Measurements from ENCODE around the gene GNAT2.

The GNAT2 gene

DNA sequence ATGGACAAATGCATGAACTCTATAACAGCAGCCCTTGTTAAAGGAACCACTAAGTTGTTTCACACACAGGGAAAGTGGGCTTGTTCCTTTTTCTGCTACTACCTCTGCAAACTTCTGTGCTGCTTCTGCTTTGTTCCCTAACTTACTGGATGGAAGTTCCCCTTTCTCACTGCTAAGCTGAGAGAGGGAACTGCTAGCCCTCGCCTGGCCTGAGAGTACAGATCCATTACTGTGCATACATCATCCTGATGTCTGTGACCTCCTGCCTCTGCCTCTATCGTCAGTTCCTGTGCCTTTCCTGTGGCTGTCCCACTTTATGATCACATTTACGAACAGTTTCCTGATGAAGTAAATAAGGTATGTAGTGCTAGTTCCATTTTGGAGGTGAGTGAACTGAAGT is 3.5 kb downstream of the GNAT2 start:
- FAIRE-seq: no peak
- DNase-seq (ENCODE audit: insufficient read length): no peak
- TF ChIP-seq POLR2A (IDR thresholded peaks at IDR 0.05; ENCODE audit: low read depth, low read length): no peak

DNA sequence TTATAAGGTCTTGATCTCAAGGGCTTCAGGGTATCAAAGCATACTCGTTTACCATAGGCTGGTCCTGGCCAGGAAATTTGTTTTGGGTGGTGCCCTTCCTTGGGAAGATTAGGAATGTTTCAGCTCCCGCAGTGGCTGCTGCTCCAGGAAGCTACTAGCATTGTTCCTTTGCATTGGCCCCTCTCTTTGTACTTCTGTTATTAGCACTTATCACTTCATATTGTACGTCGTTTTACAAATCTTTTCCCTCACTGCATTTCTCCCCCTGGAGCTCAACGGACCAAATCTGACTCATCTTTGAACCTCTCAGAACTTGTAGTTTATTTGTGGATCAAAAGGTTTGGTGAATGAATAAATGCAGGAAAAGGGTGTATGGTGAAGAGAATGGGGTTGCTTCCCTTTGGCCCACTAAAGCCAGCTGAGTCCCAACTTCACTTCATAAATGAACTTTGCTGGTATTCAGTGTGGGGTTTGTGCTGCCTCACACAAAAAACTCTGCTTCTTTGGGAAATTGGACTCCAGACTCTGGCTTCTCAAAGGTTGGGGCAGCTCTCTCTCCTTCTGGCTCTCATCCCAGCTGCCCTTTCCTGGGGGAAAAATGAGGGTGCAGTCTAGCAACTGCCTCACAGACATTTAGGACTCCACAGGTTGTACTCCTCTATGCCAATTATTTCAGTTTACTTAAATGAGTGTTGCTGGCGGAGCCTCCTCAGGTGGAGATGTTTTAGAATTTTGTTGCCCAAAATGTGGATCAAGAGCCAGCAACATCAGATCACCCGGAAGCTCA is 5.9 kb downstream of the GNAT2 start:
- TF ChIP-seq POLR2AphosphoS5 (IDR thresholded peaks at IDR 0.05; ENCODE audit: low read depth, low read length): no peak
- TF ChIP-seq TAF1 (IDR thresholded peaks at IDR 0.05; ENCODE audit: borderline replicate concordance, low read depth, low read length): no peak
- no peak for TF ChIP-seq POLR2A (IDR thresholded peaks at IDR 0.05; ENCODE audit: low read depth, low read length)
- DNase-seq (ENCODE audit: insufficient read length): no peak
- no peak for FAIRE-seq

- DNase-seq (ENCODE audit: insufficient read length): no peak
- TF ChIP-seq POLR2AphosphoS5 (IDR thresholded peaks at IDR 0.05; ENCODE audit: low read depth, low read length) (no peak), TAF1 (IDR thresholded peaks at IDR 0.05; ENCODE audit: borderline replicate concordance, low read depth, low read length) (no peak), POLR2A (IDR thresholded peaks at IDR 0.05; ENCODE audit: low read depth, low read length) (no peak)
- no peak for FAIRE-seq
These were observed 8.0 kb downstream of the GNAT2 start for GRCh38 chr1:109611308-109611990.

DNA sequence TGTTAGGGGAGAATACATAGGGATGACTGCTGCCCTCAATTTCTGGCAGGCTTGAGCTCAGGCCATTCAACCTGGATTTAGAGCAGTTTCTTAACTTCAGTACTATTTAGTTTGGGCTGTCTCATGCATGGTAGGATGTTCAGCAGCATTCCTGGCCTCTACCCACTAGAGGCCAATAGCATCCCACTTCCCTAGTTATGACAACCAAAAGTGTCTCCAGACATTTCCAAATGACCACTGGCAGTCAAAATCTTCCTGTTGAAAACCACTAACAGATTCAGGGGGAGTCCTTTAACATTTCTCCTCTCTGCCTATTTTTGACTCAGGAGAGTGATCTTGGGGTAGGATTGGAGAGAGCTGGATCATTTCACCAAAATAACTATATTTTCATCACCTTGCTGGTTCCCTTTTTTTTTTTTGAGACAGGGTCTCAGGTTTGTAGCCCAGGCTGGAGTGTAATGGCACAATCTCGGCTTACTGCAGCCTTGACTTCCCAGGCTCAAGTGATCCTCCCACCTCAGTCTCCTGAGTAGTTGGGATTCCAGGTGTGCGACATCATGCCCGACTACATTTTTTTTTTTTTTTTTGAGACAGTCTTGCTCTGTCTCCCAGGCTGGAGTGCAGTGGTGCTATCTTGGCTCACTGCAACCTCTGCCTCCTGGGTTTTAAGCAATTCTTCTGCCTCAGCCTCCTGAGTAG is 8.7 kb downstream of the GNAT2 start:
- no peak for DNase-seq (ENCODE audit: insufficient read length)
- TF ChIP-seq POLR2AphosphoS5 (IDR thresholded peaks at IDR 0.05; ENCODE audit: low read depth, low read length): no peak
- TF ChIP-seq POLR2A (IDR thresholded peaks at IDR 0.05; ENCODE audit: low read depth, low read length): no peak
- no peak for TF ChIP-seq TAF1 (IDR thresholded peaks at IDR 0.05; ENCODE audit: borderline replicate concordance, low read depth, low read length)
- FAIRE-seq: no peak

- DNase-seq (ENCODE audit: insufficient read length): no peak
- FAIRE-seq: no peak
- no peak for TF ChIP-seq TAF1 (IDR thresholded peaks at IDR 0.05; ENCODE audit: borderline replicate concordance, low read depth, low read length)
- no peak for TF ChIP-seq POLR2AphosphoS5 (IDR thresholded peaks at IDR 0.05; ENCODE audit: low read depth, low read length)
- TF ChIP-seq POLR2A (IDR thresholded peaks at IDR 0.05; ENCODE audit: low read depth, low read length): no peak
These were observed 9.5 kb downstream of the GNAT2 start for GRCh38 chr1:109609881-109610280.

GRCh38 chr1:109605381-109605780 is 14.0 kb downstream of the GNAT2 start:
- DNase-seq (ENCODE audit: insufficient read length) (no peak), FAIRE-seq (no peak)
- no peak for TF ChIP-seq POLR2AphosphoS5 (IDR thresholded peaks at IDR 0.05; ENCODE audit: low read depth, low read length)
- TF ChIP-seq TAF1 (IDR thresholded peaks at IDR 0.05; ENCODE audit: borderline replicate concordance, low read depth, low read length): no peak
- no peak for TF ChIP-seq POLR2A (IDR thresholded peaks at IDR 0.05; ENCODE audit: low read depth, low read length)

GRCh38 chr1:109603229-109603628 is 16.2 kb downstream of the GNAT2 start:
- no peak for TF ChIP-seq POLR2A (IDR thresholded peaks at IDR 0.05; ENCODE audit: low read depth, low read length)
- TF ChIP-seq POLR2AphosphoS5 (IDR thresholded peaks at IDR 0.05; ENCODE audit: low read depth, low read length): no peak
- TF ChIP-seq TAF1 (IDR thresholded peaks at IDR 0.05; ENCODE audit: borderline replicate concordance, low read depth, low read length): no peak
- no peak for FAIRE-seq
- DNase-seq (ENCODE audit: insufficient read length): no peak

DNA sequence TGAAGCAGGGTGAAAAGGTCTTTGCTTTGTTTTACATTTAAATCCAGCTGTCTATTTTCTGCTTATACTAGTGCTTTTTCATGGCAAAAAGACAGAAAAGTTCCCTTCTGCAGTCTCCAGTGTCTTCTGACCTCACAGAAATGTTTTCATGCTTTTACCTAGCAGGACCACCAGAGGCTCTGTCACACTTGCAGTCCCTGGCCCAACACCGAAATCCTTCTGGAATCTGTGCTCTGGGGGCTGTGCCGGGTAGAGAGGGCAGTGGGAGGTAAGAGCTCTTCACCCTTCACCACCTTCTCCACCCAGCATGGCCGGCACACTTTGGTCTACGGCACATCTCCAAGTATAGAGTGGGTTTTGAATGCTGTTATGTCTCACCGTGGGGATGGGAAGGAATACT is 20.8 kb downstream of the GNAT2 start:
- FAIRE-seq (no peak), DNase-seq (ENCODE audit: insufficient read length) (no peak)
- TF ChIP-seq TAF1 (IDR thresholded peaks at IDR 0.05; ENCODE audit: borderline replicate concordance, low read depth, low read length) (no peak), POLR2AphosphoS5 (IDR thresholded peaks at IDR 0.05; ENCODE audit: low read depth, low read length) (0 out of 2 replicates have a peak, but pooled peaks have one; percentile 49), POLR2A (IDR thresholded peaks at IDR 0.05; ENCODE audit: low read depth, low read length) (no peak)

- DNase-seq (ENCODE audit: insufficient read length): no peak
- TF ChIP-seq POLR2AphosphoS5 (IDR thresholded peaks at IDR 0.05; ENCODE audit: low read depth, low read length) (no peak), TAF1 (IDR thresholded peaks at IDR 0.05; ENCODE audit: borderline replicate concordance, low read depth, low read length) (no peak), POLR2A (IDR thresholded peaks at IDR 0.05; ENCODE audit: low read depth, low read length) (no peak)
- FAIRE-seq: no peak
These were observed 21.3 kb downstream of the GNAT2 start for GRCh38 chr1:109598156-109598555.

GRCh38 chr1:109595531-109595930 is 23.9 kb downstream of the GNAT2 start:
- DNase-seq (ENCODE audit: insufficient read length): no peak
- no peak for FAIRE-seq
- no peak for TF ChIP-seq TAF1 (IDR thresholded peaks at IDR 0.05; ENCODE audit: borderline replicate concordance, low read depth, low read length)
- TF ChIP-seq POLR2A (IDR thresholded peaks at IDR 0.05; ENCODE audit: low read depth, low read length): no peak
- TF ChIP-seq POLR2AphosphoS5 (IDR thresholded peaks at IDR 0.05; ENCODE audit: low read depth, low read length): no peak

DNA sequence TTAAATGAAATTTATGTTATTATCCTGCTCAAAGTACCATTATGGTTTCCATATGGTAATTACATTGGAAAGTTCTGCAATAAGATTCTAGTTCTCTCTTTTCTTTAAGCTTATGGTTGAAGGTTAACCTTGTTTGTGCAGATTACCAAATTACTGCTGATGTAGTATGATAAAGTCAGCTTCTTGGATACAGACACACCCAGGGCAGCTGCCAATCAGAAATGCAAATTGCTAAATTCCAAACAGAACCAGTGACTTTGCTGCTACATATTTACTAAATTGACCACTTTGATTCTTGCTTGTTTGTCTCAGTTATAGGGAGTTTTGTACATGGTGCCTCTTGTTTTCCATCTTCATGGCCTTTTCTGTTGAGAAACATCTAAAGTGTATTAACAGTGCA is 26.5 kb downstream of the GNAT2 start:
- TF ChIP-seq POLR2AphosphoS5 (IDR thresholded peaks at IDR 0.05; ENCODE audit: low read depth, low read length) (no peak), POLR2A (IDR thresholded peaks at IDR 0.05; ENCODE audit: low read depth, low read length) (no peak), TAF1 (IDR thresholded peaks at IDR 0.05; ENCODE audit: borderline replicate concordance, low read depth, low read length) (no peak)
- FAIRE-seq (no peak), DNase-seq (ENCODE audit: insufficient read length) (no peak)
